ENCODE data around the gene EPHA7.

DNA sequence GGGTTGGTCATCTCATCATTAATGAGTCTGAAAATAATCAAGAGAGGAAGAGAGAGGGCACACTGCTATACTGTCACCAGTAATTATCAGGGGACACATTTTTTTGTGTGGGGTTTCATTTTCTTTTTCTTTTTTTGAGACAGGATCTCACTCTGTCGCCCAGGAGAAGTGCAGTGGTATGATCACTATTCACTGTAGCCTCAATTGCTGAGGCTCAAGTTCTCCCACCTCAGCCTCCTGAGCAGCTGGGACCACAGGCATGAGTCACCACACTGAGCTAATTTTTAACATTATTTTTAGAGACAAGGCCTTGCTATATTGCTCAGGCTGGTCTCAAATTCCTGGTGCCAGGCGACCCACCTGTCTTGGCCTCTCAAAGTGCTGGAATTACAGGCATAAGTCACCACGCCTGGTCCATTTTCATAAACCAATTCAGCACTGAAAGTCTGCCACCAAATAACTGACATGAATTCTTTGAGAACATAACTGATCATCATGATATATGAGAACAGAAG is 43.3 kb downstream of the EPHA7 start:
- TF ChIP-seq, protein P1, sequence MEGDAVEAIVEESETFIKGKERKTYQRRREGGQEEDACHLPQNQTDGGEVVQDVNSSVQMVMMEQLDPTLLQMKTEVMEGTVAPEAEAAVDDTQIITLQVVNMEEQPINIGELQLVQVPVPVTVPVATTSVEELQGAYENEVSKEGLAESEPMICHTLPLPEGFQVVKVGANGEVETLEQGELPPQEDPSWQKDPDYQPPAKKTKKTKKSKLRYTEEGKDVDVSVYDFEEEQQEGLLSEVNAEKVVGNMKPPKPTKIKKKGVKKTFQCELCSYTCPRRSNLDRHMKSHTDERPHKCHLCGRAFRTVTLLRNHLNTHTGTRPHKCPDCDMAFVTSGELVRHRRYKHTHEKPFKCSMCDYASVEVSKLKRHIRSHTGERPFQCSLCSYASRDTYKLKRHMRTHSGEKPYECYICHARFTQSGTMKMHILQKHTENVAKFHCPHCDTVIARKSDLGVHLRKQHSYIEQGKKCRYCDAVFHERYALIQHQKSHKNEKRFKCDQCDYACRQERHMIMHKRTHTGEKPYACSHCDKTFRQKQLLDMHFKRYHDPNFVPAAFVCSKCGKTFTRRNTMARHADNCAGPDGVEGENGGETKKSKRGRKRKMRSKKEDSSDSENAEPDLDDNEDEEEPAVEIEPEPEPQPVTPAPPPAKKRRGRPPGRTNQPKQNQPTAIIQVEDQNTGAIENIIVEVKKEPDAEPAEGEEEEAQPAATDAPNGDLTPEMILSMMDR (IDR thresholded peaks at IDR 0.05; ENCODE audit: low read depth, low read length), result no peak
- no peak for TF ChIP-seq EZH2phosphoT487 (IDR thresholded peaks at IDR 0.05; ENCODE audit: low read depth)

Data from OCI-LY3 (cell line).